Peyer's patch (tissue), 4 donors: Measurements from ENCODE around the gene MBD3L3.

Experiments used
- POLR2A ChIP-seq, 2 donors: fragments of 450-650 bp; IDR thresholded peaks; one replicate each; pipeline ENCODE4 v1.5.1; 2017; ENCODE audit warnings: antibody characterized with exemption in 2 of 2, mild to moderate bottlenecking in 2 of 2, moderate library complexity in 2 of 2
- TF ChIP-seq, protein P1 (sequence below), 6 experiments: fragments of 450-650 bp in 4 of 6; fragments of 200-600 bp in 2 of 6; sonication (generic) in 1 of 6; IDR thresholded peaks; one replicate each; pipeline ENCODE4 v1.5.1; 2017 to 2019; ENCODE audit warnings: antibody characterized with exemption in 6 of 6, mild to moderate bottlenecking in 3 of 6, moderate library complexity in 1 of 6

- TF ChIP-seq, protein P1, sequence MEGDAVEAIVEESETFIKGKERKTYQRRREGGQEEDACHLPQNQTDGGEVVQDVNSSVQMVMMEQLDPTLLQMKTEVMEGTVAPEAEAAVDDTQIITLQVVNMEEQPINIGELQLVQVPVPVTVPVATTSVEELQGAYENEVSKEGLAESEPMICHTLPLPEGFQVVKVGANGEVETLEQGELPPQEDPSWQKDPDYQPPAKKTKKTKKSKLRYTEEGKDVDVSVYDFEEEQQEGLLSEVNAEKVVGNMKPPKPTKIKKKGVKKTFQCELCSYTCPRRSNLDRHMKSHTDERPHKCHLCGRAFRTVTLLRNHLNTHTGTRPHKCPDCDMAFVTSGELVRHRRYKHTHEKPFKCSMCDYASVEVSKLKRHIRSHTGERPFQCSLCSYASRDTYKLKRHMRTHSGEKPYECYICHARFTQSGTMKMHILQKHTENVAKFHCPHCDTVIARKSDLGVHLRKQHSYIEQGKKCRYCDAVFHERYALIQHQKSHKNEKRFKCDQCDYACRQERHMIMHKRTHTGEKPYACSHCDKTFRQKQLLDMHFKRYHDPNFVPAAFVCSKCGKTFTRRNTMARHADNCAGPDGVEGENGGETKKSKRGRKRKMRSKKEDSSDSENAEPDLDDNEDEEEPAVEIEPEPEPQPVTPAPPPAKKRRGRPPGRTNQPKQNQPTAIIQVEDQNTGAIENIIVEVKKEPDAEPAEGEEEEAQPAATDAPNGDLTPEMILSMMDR (IDR thresholded peaks at IDR 0.05), result no peak
- TF ChIP-seq POLR2A (IDR thresholded peaks at IDR 0.05), result no peak
Measured at GRCh38 chr19:7067716-7068115, 9.2 kb upstream of the MBD3L3 start.
